Stomach (tissue), 4 donors: ENCODE data around the gene VGLL2.
A peak's percentile ranks its signal among the peaks of the same experiment; 100 is the strongest.

ENCODE experiments used
- EP300 ChIP-seq: sonication (generic); formaldehyde crosslinking; IDR thresholded peaks from one replicate; pipeline ENCODE4 v1.6.1; 2017; ENCODE audit warnings: antibody characterized with exemption
- POLR2A ChIP-seq, 4 donors: fragments of 450-650 bp; IDR thresholded peaks; one replicate each; pipeline ENCODE4 v1.6.1; 2016; ENCODE audit warnings: antibody characterized with exemption in 4 of 4, control low read depth in 2 of 4, mild to moderate bottlenecking in 1 of 4, moderate library complexity in 1 of 4
- TF ChIP-seq, protein P1 (sequence below), 7 experiments: fragments of 450-650 bp in 4 of 7; fragments of 200-600 bp in 3 of 7; sonication (generic) in 3 of 7; IDR thresholded peaks; one replicate each; pipeline ENCODE4 v1.5.1; 2016 to 2019; ENCODE audit warnings: antibody characterized with exemption in 7 of 7, control low read depth in 2 of 7, mild to moderate bottlenecking in 1 of 7

DNA sequence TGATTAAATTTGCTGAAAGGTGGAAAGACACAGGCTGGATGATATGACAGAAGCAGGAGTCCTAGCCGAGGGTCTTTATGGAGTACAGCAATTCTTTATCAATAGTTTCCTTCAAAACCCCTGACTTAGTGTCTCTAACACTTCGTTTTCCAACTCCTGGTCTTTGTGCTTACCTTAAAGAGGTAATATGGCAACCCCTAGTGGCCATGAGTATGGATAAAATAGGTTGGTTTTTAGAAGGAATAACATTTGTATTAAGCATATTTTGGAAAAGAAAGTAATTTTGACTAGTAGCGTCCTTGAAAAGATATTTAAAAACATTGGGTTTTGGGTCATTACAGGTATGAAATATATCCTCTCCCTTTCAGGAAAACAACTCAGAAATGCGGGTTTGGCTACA is 51.9 kb downstream of the VGLL2 start:
- TF ChIP-seq, protein P1, sequence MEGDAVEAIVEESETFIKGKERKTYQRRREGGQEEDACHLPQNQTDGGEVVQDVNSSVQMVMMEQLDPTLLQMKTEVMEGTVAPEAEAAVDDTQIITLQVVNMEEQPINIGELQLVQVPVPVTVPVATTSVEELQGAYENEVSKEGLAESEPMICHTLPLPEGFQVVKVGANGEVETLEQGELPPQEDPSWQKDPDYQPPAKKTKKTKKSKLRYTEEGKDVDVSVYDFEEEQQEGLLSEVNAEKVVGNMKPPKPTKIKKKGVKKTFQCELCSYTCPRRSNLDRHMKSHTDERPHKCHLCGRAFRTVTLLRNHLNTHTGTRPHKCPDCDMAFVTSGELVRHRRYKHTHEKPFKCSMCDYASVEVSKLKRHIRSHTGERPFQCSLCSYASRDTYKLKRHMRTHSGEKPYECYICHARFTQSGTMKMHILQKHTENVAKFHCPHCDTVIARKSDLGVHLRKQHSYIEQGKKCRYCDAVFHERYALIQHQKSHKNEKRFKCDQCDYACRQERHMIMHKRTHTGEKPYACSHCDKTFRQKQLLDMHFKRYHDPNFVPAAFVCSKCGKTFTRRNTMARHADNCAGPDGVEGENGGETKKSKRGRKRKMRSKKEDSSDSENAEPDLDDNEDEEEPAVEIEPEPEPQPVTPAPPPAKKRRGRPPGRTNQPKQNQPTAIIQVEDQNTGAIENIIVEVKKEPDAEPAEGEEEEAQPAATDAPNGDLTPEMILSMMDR (IDR thresholded peaks at IDR 0.05): peak in 2 of 7 experiments; percentile 11 to 34
- TF ChIP-seq EP300 (no peak), POLR2A (IDR thresholded peaks at IDR 0.05) (no peak)
